ENCODE results near the gene IFNLR1.

The IFNLR1 gene

DNA sequence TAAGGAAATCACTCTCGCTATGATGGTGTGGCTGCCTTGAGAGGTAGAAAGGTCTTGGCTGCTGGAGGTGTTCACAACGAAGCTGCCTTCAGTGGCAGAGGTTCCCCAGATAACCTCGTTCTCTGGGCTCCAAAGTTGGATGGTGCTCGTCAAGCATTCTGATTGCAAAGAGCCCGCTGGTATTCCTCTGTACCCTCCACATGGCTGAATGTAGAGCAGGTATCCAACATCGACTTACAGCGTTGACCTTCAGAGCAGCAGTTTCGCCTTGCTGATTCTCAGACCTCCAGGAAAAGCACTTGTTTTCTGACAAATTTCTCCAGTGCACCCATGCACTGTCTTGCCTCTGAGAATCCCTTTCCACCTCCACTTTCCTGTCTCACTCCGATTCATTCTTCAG, 39.9 kb downstream of the IFNLR1 start:
- no peak for FAIRE-seq

DNA sequence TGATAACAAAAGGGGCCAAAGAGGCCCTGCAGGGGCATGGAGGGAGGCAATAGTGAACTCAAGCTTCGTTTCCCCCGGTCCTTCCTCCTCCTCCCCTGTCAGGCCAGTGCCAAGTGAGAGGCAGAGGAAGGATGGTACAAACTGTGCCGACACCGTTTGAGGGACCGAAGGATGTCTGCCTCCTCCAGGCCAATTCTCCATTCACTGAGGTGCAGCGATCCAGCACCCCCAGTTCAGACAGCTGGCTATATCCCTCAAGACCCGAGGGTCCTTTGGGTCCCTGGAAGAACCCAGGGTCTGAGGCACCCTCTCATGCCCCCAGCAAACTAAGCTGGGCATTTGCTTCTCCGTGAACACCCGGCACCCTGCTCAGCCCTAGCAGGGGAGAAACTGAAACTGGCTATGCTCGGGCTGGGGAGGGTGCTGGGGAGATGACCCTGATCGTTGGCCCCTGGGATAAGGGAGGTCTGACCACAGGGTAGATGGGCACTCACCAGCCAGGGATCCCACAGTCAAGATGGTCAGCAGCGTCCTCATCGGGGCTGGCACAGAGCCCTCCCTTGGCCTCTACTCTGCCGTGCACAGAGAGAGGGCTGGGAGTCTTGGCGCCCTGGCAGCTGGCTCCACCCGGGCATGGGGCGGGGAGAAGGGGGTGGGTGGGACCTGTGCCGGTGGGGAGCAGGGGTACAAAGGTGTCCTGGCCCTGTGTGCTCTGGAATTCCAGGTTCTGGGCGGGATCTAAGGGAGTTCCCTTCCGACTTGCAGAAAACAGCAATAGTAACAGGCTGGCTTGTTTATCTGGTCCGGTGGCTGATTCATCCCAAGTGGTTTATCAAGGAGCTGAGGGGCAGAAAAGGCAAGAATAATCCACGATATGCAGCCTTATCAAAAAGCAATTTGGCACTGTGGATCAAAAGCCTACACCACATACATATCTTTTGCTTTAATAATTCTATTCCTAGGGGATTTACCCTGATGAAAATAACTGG, 44.2 kb downstream of the IFNLR1 start, which contains the start of gene IL22RA1:
IL22RA1 (minus strand) TSS at position 595 of the 989 bp plus-strand sequence; CDS start at position 537, 58 bp downstream.
- no peak for FAIRE-seq

DNA sequence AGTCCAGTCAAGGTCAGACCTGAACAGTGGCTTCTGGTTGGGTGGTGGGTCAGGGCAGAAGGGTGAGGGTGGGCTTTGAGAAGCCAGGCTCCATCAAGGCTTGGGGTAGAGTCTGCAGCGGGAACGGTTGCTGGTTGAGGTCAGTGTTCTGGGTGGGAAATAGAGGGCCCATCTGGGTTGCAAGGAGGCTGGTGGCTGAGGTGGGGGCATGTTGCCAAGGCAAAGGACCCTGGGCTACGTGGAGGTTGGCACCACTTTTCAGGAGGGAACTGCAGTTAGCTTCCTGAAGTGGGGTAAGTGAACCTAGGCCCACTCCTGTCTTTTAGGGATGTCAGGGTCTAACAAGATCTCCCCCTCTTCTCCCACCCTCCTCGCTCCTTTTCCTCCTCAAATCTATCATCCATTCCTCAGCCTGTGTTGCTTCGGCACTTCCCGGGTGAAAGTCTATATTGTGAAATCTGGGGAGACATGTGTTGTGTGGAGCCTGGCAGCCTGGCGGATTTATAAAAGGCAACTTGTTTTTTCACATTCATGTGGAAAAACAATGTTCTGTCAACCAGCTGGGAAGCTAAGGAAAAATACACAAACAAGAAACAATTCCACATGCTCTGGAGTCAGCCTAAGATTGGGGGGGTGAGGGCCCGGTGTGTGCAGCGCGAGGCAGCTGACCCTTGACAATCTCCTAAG, 45.6 kb downstream of the IFNLR1 start:
- FAIRE-seq = no peak

DNA sequence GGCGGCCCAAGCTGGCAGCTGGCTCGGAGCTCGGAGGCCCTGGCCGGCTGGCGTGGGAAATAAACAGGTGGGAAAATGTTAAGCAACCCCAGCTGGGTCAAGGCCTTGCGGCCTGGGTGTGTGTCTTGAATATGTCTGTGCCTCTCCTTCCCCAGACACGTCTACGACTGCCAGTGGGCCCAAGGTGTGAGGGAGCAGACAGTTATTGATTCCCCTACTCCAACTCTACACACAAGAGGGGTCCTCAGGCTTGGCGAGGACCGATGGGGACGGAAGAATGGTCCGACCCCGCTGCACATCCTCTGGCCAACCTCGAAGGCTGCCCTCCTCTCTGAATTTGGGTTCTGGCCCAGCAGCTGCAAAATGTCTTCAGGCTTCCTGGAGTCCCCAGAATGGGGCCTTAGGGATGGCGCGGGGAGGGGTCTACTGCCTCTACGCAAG, 46.3 kb downstream of the IFNLR1 start:
- no peak for FAIRE-seq

DNA sequence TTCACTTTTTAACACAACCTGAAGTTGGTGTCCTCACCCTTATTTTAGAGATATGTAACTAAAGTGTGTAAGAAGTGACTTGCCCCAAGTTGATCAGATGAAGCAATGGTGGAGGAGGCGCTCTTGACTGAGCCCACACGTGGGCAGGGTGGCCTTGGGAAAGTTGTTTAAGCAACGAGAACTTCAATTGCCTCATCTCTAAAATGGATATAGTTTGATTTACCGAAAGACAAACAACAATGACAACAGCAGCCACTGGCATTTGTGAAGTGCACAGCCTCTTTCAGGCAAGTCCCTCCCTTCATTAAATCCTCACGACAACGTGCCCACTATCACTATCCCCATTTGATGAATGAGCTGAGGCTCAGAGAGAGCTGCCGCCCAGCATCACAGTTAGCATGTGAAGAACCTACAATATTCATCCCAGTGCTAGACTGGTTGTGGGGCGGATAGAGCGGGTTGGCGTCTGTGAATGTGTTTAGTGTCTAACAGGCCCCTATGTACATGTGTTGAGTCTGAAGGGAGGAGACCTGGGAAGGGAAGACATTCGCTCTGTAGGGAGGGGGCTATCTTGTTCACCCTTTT, 47.2 kb downstream of the IFNLR1 start:
- no peak for FAIRE-seq

DNA sequence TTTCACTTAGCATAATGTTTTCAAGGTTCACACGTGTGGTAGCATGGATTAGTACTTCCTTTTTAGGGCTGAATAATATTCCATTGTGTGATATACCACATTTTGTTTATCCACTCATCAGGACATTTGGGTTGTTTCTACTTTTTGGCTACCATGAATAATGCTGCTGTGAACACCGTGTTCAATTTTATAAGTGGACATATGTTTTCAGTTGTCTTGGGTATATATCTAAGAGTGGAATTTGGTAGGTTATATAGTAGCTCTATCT, 47.9 kb downstream of the IFNLR1 start:
- FAIRE-seq = no peak

DNA sequence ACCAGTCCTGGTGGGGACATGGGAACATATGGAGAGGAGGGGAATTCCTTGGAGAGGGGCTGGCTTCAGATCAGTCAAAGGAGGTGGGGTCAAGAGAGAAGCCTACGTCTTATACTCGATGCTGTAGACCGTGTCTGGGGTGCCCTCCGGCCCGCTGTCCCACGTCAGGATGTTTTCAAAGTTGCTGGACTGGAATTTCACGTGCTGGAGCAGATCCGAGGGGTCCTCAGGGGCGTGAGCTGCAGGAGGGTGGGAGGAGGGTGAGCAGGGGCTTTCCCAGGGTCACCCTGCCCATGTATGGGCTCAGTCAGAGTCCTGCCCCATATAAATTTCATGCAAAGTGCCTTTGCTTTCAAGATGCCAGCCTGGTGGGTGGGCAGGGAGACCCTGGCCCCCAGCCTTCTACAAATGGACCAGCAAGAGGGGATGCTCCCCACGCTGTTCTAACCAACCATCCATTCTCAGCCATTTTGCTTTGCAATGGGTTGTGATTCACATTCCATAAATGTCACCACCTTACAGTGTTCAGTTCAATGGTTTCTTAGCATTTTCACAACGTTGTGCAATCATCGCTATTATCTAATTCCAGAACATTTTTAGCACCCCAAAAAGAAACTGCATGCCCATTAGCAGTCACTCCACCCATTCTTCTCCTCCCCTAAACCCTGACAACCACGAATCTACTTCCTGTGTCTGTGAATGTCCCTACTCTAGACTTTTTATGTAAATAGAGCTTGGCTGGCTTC, 48.4 kb downstream of the IFNLR1 start:
- no peak for FAIRE-seq

DNA sequence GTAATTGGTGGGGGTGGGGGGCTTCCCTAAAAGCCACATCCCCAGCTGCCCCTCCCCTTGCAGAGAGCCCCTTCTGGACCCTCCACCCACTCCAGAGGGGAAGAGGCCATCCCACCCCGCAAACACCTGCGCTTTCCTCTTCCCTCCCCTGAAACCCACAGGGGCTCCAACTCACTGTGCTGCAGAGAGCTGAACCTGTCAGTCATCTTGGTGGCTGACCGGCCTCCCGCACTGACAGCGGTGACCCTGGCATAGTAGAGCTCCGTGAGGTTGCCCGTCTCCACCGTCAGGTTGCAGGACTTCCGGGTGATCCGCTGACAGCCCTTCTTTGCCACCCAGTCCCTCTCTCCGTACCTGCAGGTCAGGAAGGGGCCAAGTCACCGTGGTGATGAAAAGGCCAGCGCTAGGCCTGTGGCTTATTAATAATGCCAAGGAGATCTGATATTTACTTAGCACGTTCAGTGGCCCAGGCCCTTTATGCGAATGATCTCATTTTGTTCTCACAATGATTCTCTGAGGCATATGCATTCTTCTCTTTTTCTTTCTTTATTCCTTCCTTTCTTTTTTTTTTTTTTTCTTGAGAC, 50.0 kb downstream of the IFNLR1 start:
- FAIRE-seq = no peak

DNA sequence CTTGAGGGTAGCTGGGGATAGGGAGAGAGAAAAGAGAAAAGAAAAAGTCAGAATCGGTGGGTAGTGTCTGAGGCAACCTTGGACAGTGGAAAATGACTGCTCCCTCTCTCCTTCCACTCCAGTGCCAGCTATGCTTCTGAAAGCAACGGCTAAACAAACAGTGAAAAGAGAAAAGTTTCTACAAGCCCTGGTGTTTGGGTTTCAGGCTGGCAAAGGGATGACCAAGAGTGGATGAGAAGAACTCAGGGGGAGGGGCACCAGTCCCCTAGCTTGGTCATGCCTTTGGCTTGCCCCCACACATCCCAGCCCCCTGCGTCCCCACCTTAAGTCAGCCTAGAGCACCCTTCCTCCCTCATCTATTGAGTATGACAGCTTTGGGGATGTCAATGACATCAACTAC, 52.7 kb downstream of the IFNLR1 start:
- FAIRE-seq = no peak

DNA sequence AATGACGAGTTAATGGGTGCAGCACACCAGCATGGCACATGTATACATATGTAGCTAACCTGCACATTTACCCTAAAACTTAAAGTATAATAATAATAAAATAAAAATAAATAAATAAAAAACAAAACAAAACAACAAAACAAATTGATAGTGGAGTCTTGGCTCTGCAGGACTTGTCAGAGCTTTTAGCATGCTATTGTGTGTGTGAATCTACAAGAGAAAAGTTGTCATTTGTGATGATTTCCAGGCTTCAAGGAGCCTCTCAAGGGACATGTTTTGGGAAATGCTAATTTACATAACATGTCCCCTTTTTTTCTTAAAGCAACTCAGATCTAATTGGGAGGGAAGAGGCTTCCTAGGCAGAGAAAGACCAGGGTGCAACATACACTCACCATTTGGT, 53.3 kb downstream of the IFNLR1 start:
- FAIRE-seq = no peak

DNA sequence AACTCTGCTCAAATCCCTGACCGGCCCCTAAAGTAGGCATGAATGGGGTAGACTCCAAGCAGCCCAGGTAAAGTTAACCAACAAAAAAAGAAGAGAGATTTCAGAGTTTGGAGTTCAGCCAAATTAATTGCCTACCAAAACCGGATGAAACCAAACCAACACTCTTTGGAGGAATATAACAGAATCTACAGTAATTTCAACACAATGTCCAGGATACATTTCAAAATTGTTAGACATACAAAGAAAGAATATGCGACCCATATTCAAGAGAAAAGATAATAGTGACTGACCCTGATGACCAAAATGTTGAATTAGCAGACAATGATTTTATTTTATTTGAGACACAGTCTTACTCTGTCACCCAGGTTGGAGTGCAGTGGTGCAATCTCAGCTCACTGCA, 56.7 kb downstream of the IFNLR1 start:
- FAIRE-seq = no peak

DNA sequence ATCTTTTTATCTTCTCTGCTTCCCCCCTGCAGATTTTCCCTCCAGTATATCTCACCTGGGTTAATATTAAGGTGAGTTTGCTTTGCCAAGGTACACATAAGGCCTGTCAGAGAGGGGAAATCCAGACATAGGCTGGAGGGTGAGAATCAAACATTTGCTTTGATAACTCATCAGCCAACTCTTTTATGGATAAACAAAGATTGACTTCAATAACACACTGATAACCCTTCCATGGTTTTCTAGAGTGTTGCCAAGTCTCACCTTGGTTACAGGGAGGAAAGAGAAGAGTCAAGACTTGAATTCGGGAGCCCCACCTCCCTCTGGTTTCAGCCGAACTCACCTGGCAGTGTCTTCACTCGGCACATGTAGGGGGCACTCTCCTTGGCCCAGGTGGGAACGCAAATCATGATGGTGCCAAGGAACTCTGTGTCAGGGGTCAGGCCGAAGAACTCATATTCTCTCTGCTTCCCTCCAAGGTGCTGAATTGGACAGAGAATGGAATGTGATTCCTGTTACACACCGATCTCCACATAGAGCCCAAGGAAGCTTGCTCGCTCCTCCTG, 59.2 kb downstream of the IFNLR1 start:
- no peak for FAIRE-seq

DNA sequence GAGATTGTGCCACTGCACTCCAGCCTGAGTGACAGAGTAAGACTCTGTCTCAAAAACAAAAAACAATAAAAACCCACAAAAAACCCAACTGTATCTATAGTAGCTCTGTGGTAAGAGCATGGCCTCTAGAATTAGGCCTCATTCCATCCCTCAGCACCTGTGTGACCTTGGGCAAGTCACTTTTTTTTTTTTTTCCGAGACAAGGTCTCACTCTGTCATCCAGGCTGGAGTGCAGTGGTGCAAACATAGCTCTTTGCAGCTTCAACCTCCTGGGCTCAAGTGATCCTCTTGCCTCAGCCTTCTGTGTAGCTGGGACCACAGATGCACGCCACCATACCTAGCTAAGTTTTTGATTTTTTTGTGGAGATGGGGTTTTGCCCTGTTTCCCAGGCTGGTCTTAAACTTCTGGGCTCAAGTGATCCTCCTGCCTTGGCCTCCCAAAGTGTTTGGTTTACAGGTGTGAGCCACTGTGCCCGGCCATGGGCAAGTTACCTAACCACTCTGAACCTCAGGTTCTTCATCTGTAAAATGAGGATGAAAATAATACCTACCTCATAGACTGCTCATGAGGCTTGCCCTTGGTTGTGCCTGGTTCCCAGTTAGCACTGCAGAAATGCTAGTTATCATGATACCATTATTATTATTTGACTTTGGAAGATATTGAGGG, 59.8 kb downstream of the IFNLR1 start:
- no peak for FAIRE-seq

DNA sequence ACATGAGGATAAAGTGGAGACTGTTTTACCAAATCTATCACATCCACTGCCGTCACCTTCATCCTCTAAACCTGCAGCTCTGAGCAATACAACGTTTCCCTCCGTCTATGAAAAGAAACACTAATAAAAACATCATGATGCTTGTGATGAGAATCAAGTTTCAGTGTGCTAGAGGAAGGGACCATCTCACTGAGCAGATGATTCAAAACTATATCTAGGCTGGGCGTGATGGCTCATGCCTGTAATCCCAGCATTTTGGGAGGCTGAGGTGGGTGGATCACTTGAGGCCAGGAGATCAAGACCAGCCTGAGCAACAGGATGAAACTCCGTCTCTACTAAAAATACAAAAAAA, 60.4 kb downstream of the IFNLR1 start:
- no peak for FAIRE-seq

DNA sequence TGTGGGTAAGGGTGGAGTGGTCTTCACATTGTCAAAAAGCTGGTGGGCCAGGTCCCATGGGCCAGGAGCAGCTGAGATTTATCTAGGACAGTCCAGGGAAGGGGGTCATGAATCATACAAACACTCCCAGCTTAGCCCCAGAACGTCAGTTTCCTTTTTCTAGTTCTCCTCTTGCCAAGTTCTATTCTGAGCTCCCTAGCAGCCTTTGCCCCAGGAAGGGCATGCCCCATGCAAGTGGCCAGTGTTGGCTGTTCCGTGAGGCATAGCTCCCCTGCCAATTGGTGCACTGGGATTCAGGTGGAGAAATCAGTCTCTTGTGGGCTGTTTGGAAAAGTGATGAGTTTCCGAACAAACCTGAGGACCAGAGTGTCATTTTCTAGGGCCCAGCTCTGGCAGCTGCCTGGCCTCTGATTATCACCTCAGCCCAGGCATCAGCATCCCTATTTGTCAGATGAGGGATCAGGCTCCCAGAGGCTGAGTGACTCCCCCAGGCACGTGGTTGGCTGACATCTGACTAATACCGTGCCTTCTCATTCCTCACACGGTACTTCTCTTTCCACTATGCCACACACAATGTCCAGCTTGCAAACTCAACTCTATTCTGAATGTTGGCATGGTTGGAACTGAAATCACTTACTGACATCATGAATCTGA, 60.9 kb downstream of the IFNLR1 start:
- FAIRE-seq = no peak

DNA sequence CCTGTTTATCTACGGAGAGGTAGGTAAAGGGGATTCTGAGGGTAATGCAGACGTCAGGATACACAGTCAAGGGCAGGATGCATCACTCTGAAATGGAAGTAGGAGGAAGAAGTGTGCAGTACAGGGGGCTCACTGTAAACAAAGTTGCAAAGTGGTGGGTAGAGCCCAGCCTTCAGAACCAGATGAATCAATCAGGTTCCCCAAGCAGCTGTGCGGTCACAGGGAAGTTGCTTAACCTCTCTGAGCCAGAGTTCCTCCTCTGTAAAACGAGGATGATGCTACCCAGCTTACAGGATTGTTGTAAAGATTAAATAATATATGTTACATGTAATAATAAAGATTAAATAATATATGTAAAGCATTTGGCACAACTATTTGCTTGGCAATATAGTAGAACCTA, 61.6 kb downstream of the IFNLR1 start:
- no peak for FAIRE-seq

DNA sequence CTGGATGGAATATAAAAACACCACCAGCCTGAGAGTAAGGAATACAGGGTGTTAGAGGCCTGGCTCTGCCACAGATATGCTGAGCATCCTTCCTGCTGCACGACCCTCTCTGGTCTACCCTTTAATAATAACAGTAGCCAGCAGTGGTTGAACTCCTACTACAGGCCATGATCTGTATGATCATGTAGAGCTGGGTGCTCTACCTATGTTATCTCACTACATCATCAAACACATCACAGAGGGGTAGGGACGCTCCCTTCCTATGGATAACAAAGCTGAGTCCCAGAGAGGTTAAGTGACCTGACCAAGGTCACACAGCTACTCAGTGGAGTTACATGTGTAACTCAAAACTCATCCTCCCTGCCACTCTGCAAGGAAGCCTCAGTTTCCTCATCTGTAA, 62.1 kb downstream of the IFNLR1 start:
- FAIRE-seq = no peak

DNA sequence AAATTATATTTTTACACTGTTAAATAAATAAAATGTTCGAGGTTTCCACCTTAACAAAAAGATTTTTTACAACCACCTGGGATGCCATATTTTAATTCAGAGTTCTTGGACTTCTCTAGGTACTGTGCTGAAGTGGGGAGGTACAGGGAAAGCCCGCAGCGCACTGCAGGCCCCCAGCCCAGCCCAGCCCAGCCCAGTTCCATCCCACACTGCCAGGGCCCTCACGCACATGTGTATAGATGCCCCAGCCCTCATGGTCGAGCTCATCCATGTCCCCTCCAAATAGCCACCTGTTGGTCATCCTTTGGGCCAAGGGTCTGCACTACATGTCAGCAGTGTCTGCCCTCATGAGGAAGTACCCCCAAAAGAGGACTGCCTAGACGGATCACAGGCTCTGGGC, 63.5 kb downstream of the IFNLR1 start:
- no peak for FAIRE-seq

DNA sequence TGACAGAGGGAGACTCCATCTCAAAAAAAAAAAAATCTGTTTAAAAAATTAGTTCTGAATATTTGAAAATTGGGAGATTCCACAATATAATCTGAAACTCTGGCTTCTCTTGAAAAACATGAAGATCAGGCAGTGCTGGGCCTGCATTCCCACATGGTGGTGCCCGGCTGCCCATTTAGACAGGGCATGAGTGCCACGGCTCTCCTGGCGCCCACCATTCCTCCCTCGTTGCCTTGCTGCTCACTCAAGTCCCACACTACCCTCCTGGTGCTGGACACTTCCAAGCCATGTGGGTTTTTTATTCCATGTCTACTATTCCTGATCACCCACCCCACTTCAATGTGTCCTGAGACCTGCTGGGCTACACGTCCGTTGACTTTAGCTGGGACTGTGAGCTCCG, 64.3 kb downstream of the IFNLR1 start:
- no peak for FAIRE-seq

DNA sequence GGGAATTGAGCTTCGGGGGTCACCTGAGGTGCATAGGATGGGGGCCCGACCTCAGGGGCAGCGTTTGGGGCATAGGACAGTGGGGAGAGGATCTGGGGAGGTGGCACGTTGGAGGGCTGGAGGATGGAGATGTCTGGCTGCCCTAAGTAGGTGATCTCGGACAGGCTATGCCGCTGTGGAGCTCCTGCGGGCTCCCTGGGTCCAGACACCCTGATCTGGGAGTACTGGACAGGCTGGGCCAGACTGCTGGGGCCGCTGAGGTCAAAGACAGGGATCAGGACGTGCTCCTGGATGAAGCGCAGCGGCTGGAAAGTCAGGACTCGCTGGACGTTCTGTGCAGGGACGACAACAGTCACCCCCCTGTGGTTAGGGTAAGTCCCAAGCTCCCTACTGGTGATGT, 65.7 kb downstream of the IFNLR1 start:
- no peak for FAIRE-seq

DNA sequence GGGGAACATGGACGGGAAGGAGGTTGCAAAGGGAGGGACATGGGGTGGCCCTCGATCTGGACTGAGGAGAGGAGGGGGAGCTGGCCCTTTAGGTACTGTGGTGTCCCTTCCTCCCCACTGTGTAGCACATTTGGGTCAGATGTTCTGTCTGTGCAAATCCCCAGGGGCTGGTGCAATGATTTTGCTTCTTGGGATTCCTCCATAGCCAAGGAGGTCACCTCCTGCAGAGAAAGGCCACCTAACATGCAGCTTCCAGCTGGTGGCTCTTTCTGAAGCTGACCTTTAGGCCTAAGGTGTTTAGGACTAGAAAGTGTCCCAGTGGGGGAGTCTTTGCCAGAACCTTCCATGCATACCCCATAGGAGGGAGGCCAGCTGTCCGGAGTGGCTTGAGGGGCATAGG, 66.1 kb downstream of the IFNLR1 start:
- FAIRE-seq = no peak
